IMR-90 (cell line): ENCODE results near the gene DLK2. TPM values are rescaled to one million over a fixed set of nuclear protein-coding genes. Genes with fewer than 3 reads are reported as not detected.

Source experiments
- ATAC-seq: fragments of 200-7000 bp; cut with Tn5 transposase; 2 replicates; pipeline ENCODE4 v1.9.1; 2020; ENCODE audit warnings: low read depth, mild to moderate bottlenecking, moderate library complexity
- BruUV-seq: library from RNA; stranded (reverse); fragments of 400-500 nt; replicated peaks from 2 replicates; lab custom pipeline; 2021; lab: Mats Ljungman, UMichigan
- CTCF ChIA-PET: fragments of 300-600 bp; formaldehyde crosslinking; extraction: SDS; loops from one replicate; lab custom pipeline; 2021; ENCODE audit warnings: antibody characterized with exemption; lab: Yijun Ruan, JAX
- POLR2A ChIA-PET: fragments of 300-600 bp; sonication (Branson Sonifier 250); formaldehyde crosslinking; loops from one replicate; lab custom pipeline; 2022; ENCODE audit warnings: antibody characterized with exemption; ENCODE audit not compliant: unreplicated experiment; lab: Charles Lee
- DNase-seq: peaks from one replicate; pipeline ENCODE4 v3.0.0; 2013
- H2AFZ ChIP-seq: replicated peaks from 2 replicates; pipeline ENCODE3; 2013; ENCODE audit warnings: low read length, mild to moderate bottlenecking; ENCODE audit not compliant: poor library complexity
- H2AK5ac ChIP-seq: 2 replicates; pipeline ENCODE4 v1.6.1; 2013; ENCODE audit warnings: low read depth, low read length, inconsistent platforms
- H2AK9ac ChIP-seq: replicated peaks from 2 replicates; pipeline ENCODE3; 2013; ENCODE audit warnings: mild to moderate bottlenecking, low read depth, low read length, moderate library complexity; ENCODE audit not compliant: poor library complexity
- H2BK120ac ChIP-seq: 2 replicates; pipeline ENCODE4 v1.6.1; 2013; ENCODE audit warnings: low read depth, low read length, inconsistent platforms
- H2BK15ac ChIP-seq: 3 replicates; pipeline ENCODE4 v1.6.1; 2013; ENCODE audit warnings: low read depth, low read length, inconsistent platforms
- H2BK20ac ChIP-seq: 2 replicates; pipeline ENCODE4 v1.6.1; 2013; ENCODE audit warnings: low read depth, mild to moderate bottlenecking, inconsistent platforms, low read length, moderate library complexity
- H2BK5ac ChIP-seq: 2 replicates; pipeline ENCODE4 v1.6.1; 2013; ENCODE audit warnings: mild to moderate bottlenecking, low read depth, low read length, inconsistent platforms; ENCODE audit not compliant: poor library complexity, severe bottlenecking
- H3K14ac ChIP-seq: replicated peaks from 2 replicates; pipeline ENCODE4 v1.6.1; 2013; ENCODE audit warnings: low read depth, low read length, inconsistent platforms
- H3K18ac ChIP-seq: 2 replicates; pipeline ENCODE4 v1.6.1; 2013; ENCODE audit warnings: low read depth, low read length, control low read depth
- H3K23ac ChIP-seq: 2 replicates; pipeline ENCODE4 v1.6.1; 2013; ENCODE audit warnings: low read depth, low read length, inconsistent platforms
- H3K27ac ChIP-seq: 2 replicates; pipeline ENCODE4 v1.5.1; 2013; ENCODE audit warnings: mild to moderate bottlenecking, control low read depth, low read length; ENCODE audit not compliant: insufficient read depth
- H3K27me3 ChIP-seq: 2 replicates; pipeline ENCODE4 v1.6.1; 2013; ENCODE audit warnings: low read length; ENCODE audit not compliant: control insufficient read depth, insufficient read depth
- H3K36me3 ChIP-seq: 2 replicates; pipeline ENCODE4 v1.6.1; 2013; ENCODE audit warnings: low read length, mixed read lengths; ENCODE audit not compliant: control insufficient read depth, insufficient read depth
- H3K4ac ChIP-seq: 2 replicates; pipeline ENCODE4 v1.6.1; 2013; ENCODE audit warnings: low read depth, low read length, inconsistent platforms
- H3K4me1 ChIP-seq: 2 replicates; pipeline ENCODE4 v1.6.1; 2013; ENCODE audit warnings: low read length, mixed read lengths; ENCODE audit not compliant: control insufficient read depth, insufficient read depth
- H3K4me2 ChIP-seq: 2 replicates; pipeline ENCODE4 v1.6.1; 2013; ENCODE audit warnings: low read depth, mild to moderate bottlenecking, control low read depth, low read length, moderate library complexity
- H3K4me3 ChIP-seq: 2 replicates; pipeline ENCODE4 v1.5.1; 2013; ENCODE audit warnings: low read depth, mild to moderate bottlenecking, control low read depth, low read length, moderate library complexity; ENCODE audit not compliant: insufficient read depth
- H3K56ac ChIP-seq: 2 replicates; pipeline ENCODE4 v1.6.1; 2013; ENCODE audit warnings: low read length, inconsistent platforms; ENCODE audit not compliant: insufficient read depth; ENCODE audit errors: extremely low read depth
- H3K79me1 ChIP-seq, 2 experiments: 2 replicates each; pipeline ENCODE4 v1.6.1; 2013; ENCODE audit warnings: low read length in 2 of 2, inconsistent platforms in 1 of 2, low read depth in 1 of 2
- H3K9ac ChIP-seq: 2 replicates; pipeline ENCODE4 v1.6.1; 2013; ENCODE audit warnings: low read depth, low read length, control low read depth
- H3K9me1 ChIP-seq: 2 replicates; pipeline ENCODE4 v1.6.1; 2013; ENCODE audit warnings: low read length, inconsistent platforms; ENCODE audit not compliant: insufficient read depth
- H3K9me3 ChIP-seq: 2 replicates; pipeline ENCODE4 v1.6.1; 2013; ENCODE audit warnings: low read length; ENCODE audit not compliant: control insufficient read depth, insufficient read depth
- H4K20me1 ChIP-seq: 2 replicates; pipeline ENCODE4 v1.6.1; 2013; ENCODE audit warnings: low read length, inconsistent platforms; ENCODE audit not compliant: insufficient read depth
- H4K5ac ChIP-seq: 2 replicates; pipeline ENCODE4 v1.6.1; 2013; ENCODE audit warnings: mild to moderate bottlenecking, low read depth, low read length, control low read depth
- H4K8ac ChIP-seq, 2 experiments: 2 replicates each; pipeline ENCODE4 v1.6.1; 2013; ENCODE audit warnings: low read depth in 2 of 2, low read length in 2 of 2, control low read depth in 1 of 2, inconsistent platforms in 1 of 2
- H4K91ac ChIP-seq: 2 replicates; pipeline ENCODE4 v1.6.1; 2013; ENCODE audit warnings: low read depth, low read length, inconsistent platforms; ENCODE audit not compliant: insufficient read depth
- BHLHE40 ChIP-seq: fragments of 150-350 bp; IDR thresholded peaks from 2 replicates; pipeline ENCODE4 v1.6.1; 2016; ENCODE audit warnings: mild to moderate bottlenecking, low read depth, low read length
- CEBPB ChIP-seq: IDR thresholded peaks from 2 replicates; pipeline ENCODE4 v1.6.1; 2012; ENCODE audit warnings: low read depth, low read length, improper control_type of control experiment
- CHD1 ChIP-seq: IDR thresholded peaks from 2 replicates; pipeline ENCODE4 v1.6.1; 2012; ENCODE audit warnings: low read depth, low read length, improper control_type of control experiment
- FOS ChIP-seq: fragments of 150-350 bp; IDR thresholded peaks from 2 replicates; pipeline ENCODE4 v1.6.1; 2016; ENCODE audit warnings: low read depth, low read length
- MAFK ChIP-seq: IDR thresholded peaks from 2 replicates; pipeline ENCODE4 v1.6.1; 2012; ENCODE audit warnings: low read depth, low read length, improper control_type of control experiment
- MAZ ChIP-seq: IDR thresholded peaks from 2 replicates; pipeline ENCODE4 v1.6.1; 2012; ENCODE audit warnings: low read depth, mild to moderate bottlenecking, low read length, improper control_type of control experiment, moderate library complexity, borderline replicate concordance
- MXI1 ChIP-seq: IDR thresholded peaks from 2 replicates; pipeline ENCODE4 v1.6.1; 2012; ENCODE audit warnings: low read depth, mild to moderate bottlenecking, low read length, moderate library complexity, borderline replicate concordance
- NFE2L2 ChIP-seq: fragments of 150-350 bp; IDR thresholded peaks from 2 replicates; pipeline ENCODE4 v1.6.1; 2016; ENCODE audit warnings: low read depth, mild to moderate bottlenecking, low read length
- POLR2A ChIP-seq: IDR thresholded peaks from 2 replicates; pipeline ENCODE4 v1.6.1; 2012; ENCODE audit warnings: mild to moderate bottlenecking, low read depth, low read length
- RAD21 ChIP-seq: IDR thresholded peaks from 2 replicates; pipeline ENCODE4 v1.6.1; 2012; ENCODE audit warnings: low read length, improper control_type of control experiment
- RCOR1 ChIP-seq: IDR thresholded peaks from 2 replicates; pipeline ENCODE4 v1.6.1; 2012; ENCODE audit warnings: mild to moderate bottlenecking, low read length, improper control_type of control experiment; ENCODE audit not compliant: insufficient replicate concordance
- RFX5 ChIP-seq: IDR thresholded peaks from 2 replicates; pipeline ENCODE4 v1.8.0; 2012; ENCODE audit warnings: low read depth, mild to moderate bottlenecking, low read length, moderate library complexity
- SMC3 ChIP-seq: fragments of 150-350 bp; IDR thresholded peaks from 2 replicates; pipeline ENCODE4 v1.6.1; 2016; ENCODE audit warnings: low read depth, mild to moderate bottlenecking, antibody characterized with exemption, low read length, moderate library complexity
- WGBS, 2 experiments: methylation state at CpG; one replicate each; pipeline versions ENCODE4 v1.1.5 to v1.1.7; 2013; ENCODE audit warnings: missing lambda C conversion rate in 2 of 2; ENCODE audit not compliant: insufficient read length in 1 of 2; ENCODE audit errors: extremely low coverage in 2 of 2; 5-methylcytosine and 5-hydroxymethylcytosine counted together
- dilution Hi-C: fragments of 300-500 bp; cut with HindIII; formaldehyde crosslinking; loops from one replicate; pipeline ENCODE4 v1.14.3; 2018; ENCODE audit warnings: low sequenced_read_pairs; ENCODE audit not compliant: unreplicated experiment
- in situ Hi-C: fragments of 300-500 bp; cut with MboI; formaldehyde crosslinking; loops from 3 replicates; pipeline ENCODE4 v1.14.3; 2019; ENCODE audit warnings: low sequenced_read_pairs, inconsistent platforms, mixed read lengths
- intact Hi-C: fragments of 100-400 bp; cut with micrococcal nuclease; formaldehyde crosslinking; loops from 2 replicates; pipeline ENCODE4 v1.10.0; 2022
- polyA plus RNA-seq, 3 experiments: library from polyadenylated mRNA; depleted of rRNA; stranded (reverse); fragments of >200 nt; gene quantifications; 2 replicates each; pipeline ENCODE4 v1.2.3, GENCODE V29; 2012; ENCODE audit warnings: low replicate concordance in 1 of 3
- total RNA-seq: library from RNA; depleted of rRNA; stranded (reverse); fragments of >200 nt; gene quantifications from 2 replicates; pipeline ENCODE4 v1.2.3, GENCODE V29; 2012
- TF ChIP-seq, protein P1 (sequence below): fragments of 150-350 bp; IDR thresholded peaks from 2 replicates; pipeline ENCODE4 v1.6.1; 2016; ENCODE audit warnings: low read depth, mild to moderate bottlenecking, low read length, moderate library complexity, borderline replicate concordance
- TF ChIP-seq, protein P2 (sequence below): fragments of 150-350 bp; IDR thresholded peaks from 2 replicates; pipeline ENCODE4 v1.6.1; 2017; ENCODE audit warnings: mild to moderate bottlenecking, antibody characterized with exemption, low read length, low read depth
- TF ChIP-seq, protein P3 (sequence below): conservative IDR thresholded peaks from 2 replicates; pipeline ENCODE4 v1.5.1; 2012; ENCODE audit warnings: mild to moderate bottlenecking, low read depth, low read length, improper control_type of control experiment

The DLK2 gene
- total and polyA plus RNA-seq, 2 of the 4 experiments (the other 2 are of a cell fraction), result 0.90 to 2.8 TPM

DNA sequence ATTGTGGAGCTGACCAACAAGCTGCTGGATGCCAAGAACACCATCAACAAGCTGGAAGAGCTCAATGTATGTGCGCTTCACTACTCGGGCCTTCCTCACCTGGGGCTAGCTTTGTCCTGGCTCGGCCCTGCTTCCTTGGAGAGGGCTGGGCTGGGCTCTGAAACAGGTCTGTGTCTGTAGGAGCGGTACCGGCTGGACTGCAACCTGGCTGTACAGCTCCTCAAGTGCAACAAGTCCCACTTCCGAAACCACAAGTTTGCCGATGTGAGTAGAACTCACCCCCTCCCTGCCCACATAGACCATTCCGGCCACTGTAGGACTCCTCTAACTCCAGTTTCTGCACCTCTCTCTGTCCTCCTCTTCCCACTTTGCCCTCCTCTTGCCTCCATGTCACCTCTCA, 48.1 kb upstream of the DLK2 start:
- BruUV-seq, result no TSS peak
- no peak for ATAC-seq

More for the DNA sequence above, 48.1 kb upstream of the DLK2 start:
- dilution Hi-C loops (no loop called here), in situ Hi-C loops (no loop called here), intact Hi-C loops (no loop called here)
- H2BK120ac ChIP-seq, result no peak overlapping the region
- H2AK5ac ChIP-seq, result no peak overlapping the region
- H2AFZ ChIP-seq, result no peak overlapping the region
- no peak overlapping the region for H3K9ac ChIP-seq
- no peak overlapping the region for H3K27ac ChIP-seq
- 0 out of 2 replicates have a peak, but pooled peaks cover 3% of the 10 kb centered on the region for H4K20me1 ChIP-seq
- no peak overlapping the region for H3K56ac ChIP-seq
- no peak overlapping the region for H2AK9ac ChIP-seq
- H3K9me3 ChIP-seq, result no peaks in the 10 kb centered on the region
- H2BK15ac ChIP-seq, result no peak overlapping the region
- H4K91ac ChIP-seq, result no peak overlapping the region
- H3K18ac ChIP-seq, result no peak overlapping the region
- no peak for DNase-seq
- 93% methylated on average over 3 of the region's 8 CpGs; no CpG with 5 or more reads in 1 of the 2 experiments for WGBS, 2 experiments
- H3K27me3 ChIP-seq, result no peaks in the 10 kb centered on the region
- POLR2A ChIA-PET, result no interaction called here
- H3K4me2 ChIP-seq, result no peak overlapping the region
- TF ChIP-seq, protein P1, sequence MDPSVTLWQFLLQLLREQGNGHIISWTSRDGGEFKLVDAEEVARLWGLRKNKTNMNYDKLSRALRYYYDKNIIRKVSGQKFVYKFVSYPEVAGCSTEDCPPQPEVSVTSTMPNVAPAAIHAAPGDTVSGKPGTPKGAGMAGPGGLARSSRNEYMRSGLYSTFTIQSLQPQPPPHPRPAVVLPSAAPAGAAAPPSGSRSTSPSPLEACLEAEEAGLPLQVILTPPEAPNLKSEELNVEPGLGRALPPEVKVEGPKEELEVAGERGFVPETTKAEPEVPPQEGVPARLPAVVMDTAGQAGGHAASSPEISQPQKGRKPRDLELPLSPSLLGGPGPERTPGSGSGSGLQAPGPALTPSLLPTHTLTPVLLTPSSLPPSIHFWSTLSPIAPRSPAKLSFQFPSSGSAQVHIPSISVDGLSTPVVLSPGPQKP, result no peak
- TF ChIP-seq, protein P2, sequence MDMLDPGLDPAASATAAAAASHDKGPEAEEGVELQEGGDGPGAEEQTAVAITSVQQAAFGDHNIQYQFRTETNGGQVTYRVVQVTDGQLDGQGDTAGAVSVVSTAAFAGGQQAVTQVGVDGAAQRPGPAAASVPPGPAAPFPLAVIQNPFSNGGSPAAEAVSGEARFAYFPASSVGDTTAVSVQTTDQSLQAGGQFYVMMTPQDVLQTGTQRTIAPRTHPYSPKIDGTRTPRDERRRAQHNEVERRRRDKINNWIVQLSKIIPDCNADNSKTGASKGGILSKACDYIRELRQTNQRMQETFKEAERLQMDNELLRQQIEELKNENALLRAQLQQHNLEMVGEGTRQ, result no peak
- TF ChIP-seq MAZ, result no peak
- no peak for TF ChIP-seq MXI1
- no peak for TF ChIP-seq RAD21
- TF ChIP-seq FOS, result no peak
- no peak for TF ChIP-seq NFE2L2
- no peak for TF ChIP-seq CHD1
- TF ChIP-seq SMC3, result no peak
- TF ChIP-seq POLR2A, result no peak
- no peak for TF ChIP-seq RCOR1
- TF ChIP-seq BHLHE40, result no peak
- TF ChIP-seq, protein P3, sequence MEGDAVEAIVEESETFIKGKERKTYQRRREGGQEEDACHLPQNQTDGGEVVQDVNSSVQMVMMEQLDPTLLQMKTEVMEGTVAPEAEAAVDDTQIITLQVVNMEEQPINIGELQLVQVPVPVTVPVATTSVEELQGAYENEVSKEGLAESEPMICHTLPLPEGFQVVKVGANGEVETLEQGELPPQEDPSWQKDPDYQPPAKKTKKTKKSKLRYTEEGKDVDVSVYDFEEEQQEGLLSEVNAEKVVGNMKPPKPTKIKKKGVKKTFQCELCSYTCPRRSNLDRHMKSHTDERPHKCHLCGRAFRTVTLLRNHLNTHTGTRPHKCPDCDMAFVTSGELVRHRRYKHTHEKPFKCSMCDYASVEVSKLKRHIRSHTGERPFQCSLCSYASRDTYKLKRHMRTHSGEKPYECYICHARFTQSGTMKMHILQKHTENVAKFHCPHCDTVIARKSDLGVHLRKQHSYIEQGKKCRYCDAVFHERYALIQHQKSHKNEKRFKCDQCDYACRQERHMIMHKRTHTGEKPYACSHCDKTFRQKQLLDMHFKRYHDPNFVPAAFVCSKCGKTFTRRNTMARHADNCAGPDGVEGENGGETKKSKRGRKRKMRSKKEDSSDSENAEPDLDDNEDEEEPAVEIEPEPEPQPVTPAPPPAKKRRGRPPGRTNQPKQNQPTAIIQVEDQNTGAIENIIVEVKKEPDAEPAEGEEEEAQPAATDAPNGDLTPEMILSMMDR, result no peak
- TF ChIP-seq CEBPB, result no peak
- no peak for TF ChIP-seq MAFK
- TF ChIP-seq RFX5, result no peak
- H3K4me1 ChIP-seq, result no peaks in the 10 kb centered on the region
- no peak overlapping the region for H4K5ac ChIP-seq
- H3K79me1 ChIP-seq, result 0 out of 4 replicates have a peak, but pooled peaks cover 0 to 5% of the 10 kb centered on the region in 2 experiments
- no peak overlapping the region for H3K14ac ChIP-seq
- peaks cover 63% of the 10 kb centered on the region for H3K36me3 ChIP-seq
- no peak overlapping the region for H2BK5ac ChIP-seq
- no peak overlapping the region for H2BK20ac ChIP-seq
- no peak overlapping the region for H3K4ac ChIP-seq
- H3K23ac ChIP-seq, result no peak overlapping the region
- H3K4me3 ChIP-seq, result no peak overlapping the region
- no peak overlapping the region for H4K8ac ChIP-seq
- H3K9me1 ChIP-seq, result no peaks in the 10 kb centered on the region
- CTCF ChIA-PET, result no interaction called here
